ENCODE data around the gene MELTF.

GRCh38 chr3:196985954-196986885, 43.4 kb downstream of the MELTF start:
- TF ChIP-seq CTCF (IDR thresholded peaks at IDR 0.05) = no peak
- no peak for TF ChIP-seq POLR2AphosphoS5 (IDR thresholded peaks at IDR 0.05)
- TF ChIP-seq POLR2A (IDR thresholded peaks at IDR 0.05) = no peak
- no peak for TF ChIP-seq EP300 (IDR thresholded peaks at IDR 0.05)
